Prostate gland (tissue), 2 donors: Measurements from ENCODE around the gene TTC34.

Experiments
- CTCF ChIP-seq, 4 experiments: fragments of 200-600 bp in 2 of 4; fragments of 450-650 bp in 2 of 4; sonication (generic) in 2 of 4; IDR thresholded peaks; 1 replicate in 3 of 4; 2 replicates in 1 of 4; pipeline ENCODE4 v1.5.1; 2016 to 2019; ENCODE audit warnings: antibody characterized with exemption in 4 of 4, mild to moderate bottlenecking in 2 of 4, moderate library complexity in 2 of 4
- POLR2A ChIP-seq: fragments of 450-650 bp; IDR thresholded peaks from one replicate; pipeline ENCODE4 v1.6.1; 2016; ENCODE audit warnings: antibody characterized with exemption, mild to moderate bottlenecking
- POLR2AphosphoS5 ChIP-seq: sonication (generic); formaldehyde crosslinking; IDR thresholded peaks from one replicate; pipeline ENCODE4 v1.6.1; 2017; ENCODE audit warnings: antibody characterized with exemption

GRCh38 chr1:2611031-2611501 lies 190.4 kb downstream of the TTC34 start:
- TF ChIP-seq POLR2AphosphoS5 (no peak), CTCF (IDR thresholded peaks at IDR 0.05) (no peak), POLR2A (no peak)
